ENCODE results near the gene ANKRD33. TPM values are rescaled to one million over a fixed set of nuclear protein-coding genes. Genes with fewer than 3 reads are reported as not detected.

Gene ANKRD33
- total RNA-seq, 3 donors from 2014 or later, result not detected

- Mint-ChIP-seq H3K4me1 (ENCODE audit: low read depth) (peaks cover 27% of the 10 kb centered on the region), H3K27me3 (ENCODE audit: low read depth) (peaks cover 70% of the 10 kb centered on the region), H3K4me3 (no peak overlapping the region), H3K9me3 (no peaks in the 10 kb centered on the region), H3K36me3 (ENCODE audit: insufficient read depth) (no peaks in the 10 kb centered on the region)
- no peak for ATAC-seq
- DNase-seq, result no peak
These were observed 21.1 kb upstream of the ANKRD33 start for GRCh38 chr12:51866762-51867161.

GRCh38 chr12:51867371-51867770, 20.5 kb upstream of the ANKRD33 start:
- DNase-seq, result no peak
- no peak for ATAC-seq
- H3K27me3 Mint-ChIP-seq (ENCODE audit: low read depth), result peaks cover 68% of the 10 kb centered on the region
- H3K4me1 Mint-ChIP-seq (ENCODE audit: low read depth), result peaks cover 27% of the 10 kb centered on the region
- H3K9me3 Mint-ChIP-seq, result no peaks in the 10 kb centered on the region
- H3K36me3 Mint-ChIP-seq (ENCODE audit: insufficient read depth), result no peaks in the 10 kb centered on the region
- no peak overlapping the region for H3K4me3 Mint-ChIP-seq

- H3K27me3 Mint-ChIP-seq (ENCODE audit: low read depth), result peaks cover 64% of the 10 kb centered on the region
- ATAC-seq (no peak), DNase-seq (no peak)
- H3K36me3 Mint-ChIP-seq (ENCODE audit: insufficient read depth), result no peaks in the 10 kb centered on the region
- H3K9me3 Mint-ChIP-seq, result no peaks in the 10 kb centered on the region
- no peak overlapping the region for H3K4me3 Mint-ChIP-seq
- peaks cover 27% of the 10 kb centered on the region for H3K4me1 Mint-ChIP-seq (ENCODE audit: low read depth)
These were observed 20.0 kb upstream of the ANKRD33 start for GRCh38 chr12:51867796-51868428.

- DNase-seq (no peak), ATAC-seq (peak in 1 of 2 donors; percentile 39)
- Mint-ChIP-seq H3K36me3 (ENCODE audit: insufficient read depth) (no peaks in the 10 kb centered on the region), H3K4me3 (peak overlapping the region; percentile 24), H3K9me3 (no peaks in the 10 kb centered on the region), H3K4me1 (ENCODE audit: low read depth) (peaks cover 23% of the 10 kb centered on the region), H3K27me3 (ENCODE audit: low read depth) (peaks cover 55% of the 10 kb centered on the region)
These were observed 18.9 kb upstream of the ANKRD33 start for GRCh38 chr12:51868821-51869495.

GRCh38 chr12:51869496-51869865, 18.4 kb upstream of the ANKRD33 start:
- Mint-ChIP-seq H3K36me3 (ENCODE audit: insufficient read depth) (no peaks in the 10 kb centered on the region), H3K9me3 (no peaks in the 10 kb centered on the region), H3K4me3 (no peak overlapping the region), H3K4me1 (ENCODE audit: low read depth) (peaks cover 21% of the 10 kb centered on the region), H3K27me3 (ENCODE audit: low read depth) (peaks cover 52% of the 10 kb centered on the region)
- ATAC-seq (no peak), DNase-seq (no peak)

- no peak for DNase-seq
- Mint-ChIP-seq H3K27me3 (ENCODE audit: low read depth) (peaks cover 48% of the 10 kb centered on the region), H3K4me3 (no peak overlapping the region), H3K36me3 (ENCODE audit: insufficient read depth) (no peaks in the 10 kb centered on the region), H3K9me3 (no peaks in the 10 kb centered on the region), H3K4me1 (ENCODE audit: low read depth) (peaks cover 18% of the 10 kb centered on the region)
- ATAC-seq, result no peak
These were observed 18.0 kb upstream of the ANKRD33 start for GRCh38 chr12:51869931-51870330.

GRCh38 chr12:51870504-51870903, 17.4 kb upstream of the ANKRD33 start:
- DNase-seq, result no peak
- Mint-ChIP-seq H3K4me1 (ENCODE audit: low read depth) (peaks cover 18% of the 10 kb centered on the region), H3K27me3 (ENCODE audit: low read depth) (peaks cover 42% of the 10 kb centered on the region), H3K36me3 (ENCODE audit: insufficient read depth) (no peaks in the 10 kb centered on the region), H3K4me3 (no peak overlapping the region), H3K9me3 (no peaks in the 10 kb centered on the region)
- ATAC-seq, result no peak

GRCh38 chr12:51871126-51871525, 16.8 kb upstream of the ANKRD33 start:
- no peak for DNase-seq
- Mint-ChIP-seq H3K27me3 (ENCODE audit: low read depth) (peaks cover 41% of the 10 kb centered on the region), H3K4me1 (ENCODE audit: low read depth) (peaks cover 18% of the 10 kb centered on the region), H3K9me3 (no peaks in the 10 kb centered on the region), H3K4me3 (no peak overlapping the region), H3K36me3 (ENCODE audit: insufficient read depth) (no peaks in the 10 kb centered on the region)
- ATAC-seq, result no peak

GRCh38 chr12:51871918-51872688, 15.8 kb upstream of the ANKRD33 start:
- ATAC-seq (no peak), DNase-seq (no peak)
- Mint-ChIP-seq H3K27me3 (ENCODE audit: low read depth) (peaks cover 39% of the 10 kb centered on the region), H3K36me3 (ENCODE audit: insufficient read depth) (no peaks in the 10 kb centered on the region), H3K4me1 (ENCODE audit: low read depth) (peaks cover 18% of the 10 kb centered on the region), H3K4me3 (no peak overlapping the region), H3K9me3 (no peaks in the 10 kb centered on the region)

GRCh38 chr12:51872689-51872981, 15.3 kb upstream of the ANKRD33 start:
- no peak for ATAC-seq
- H3K36me3 Mint-ChIP-seq (ENCODE audit: insufficient read depth), result no peaks in the 10 kb centered on the region
- H3K4me1 Mint-ChIP-seq (ENCODE audit: low read depth), result peaks cover 18% of the 10 kb centered on the region
- no peak for DNase-seq
- no peak overlapping the region for H3K4me3 Mint-ChIP-seq
- H3K27me3 Mint-ChIP-seq (ENCODE audit: low read depth), result peaks cover 34% of the 10 kb centered on the region
- no peaks in the 10 kb centered on the region for H3K9me3 Mint-ChIP-seq

- Mint-ChIP-seq H3K4me1 (ENCODE audit: low read depth) (peaks cover 13% of the 10 kb centered on the region), H3K4me3 (no peak overlapping the region), H3K9me3 (no peaks in the 10 kb centered on the region), H3K27me3 (ENCODE audit: low read depth) (peaks cover 29% of the 10 kb centered on the region), H3K36me3 (ENCODE audit: insufficient read depth) (no peaks in the 10 kb centered on the region)
- ATAC-seq (no peak), DNase-seq (no peak)
These were observed 14.5 kb upstream of the ANKRD33 start for GRCh38 chr12:51873251-51873994.

GRCh38 chr12:51874000-51874399, 13.9 kb upstream of the ANKRD33 start:
- H3K36me3 Mint-ChIP-seq (ENCODE audit: insufficient read depth), result no peaks in the 10 kb centered on the region
- peaks cover 23% of the 10 kb centered on the region for H3K27me3 Mint-ChIP-seq (ENCODE audit: low read depth)
- no peak overlapping the region for H3K4me3 Mint-ChIP-seq
- no peak for DNase-seq
- H3K9me3 Mint-ChIP-seq, result no peaks in the 10 kb centered on the region
- ATAC-seq, result no peak
- H3K4me1 Mint-ChIP-seq (ENCODE audit: low read depth), result peaks cover 7% of the 10 kb centered on the region

GRCh38 chr12:51874486-51874885, 13.4 kb upstream of the ANKRD33 start:
- no peaks in the 10 kb centered on the region for H3K9me3 Mint-ChIP-seq
- no peak for DNase-seq

GRCh38 chr12:51879102-51879501, 8.8 kb upstream of the ANKRD33 start:
- Mint-ChIP-seq H3K4me1 (ENCODE audit: low read depth) (no peaks in the 10 kb centered on the region), H3K36me3 (ENCODE audit: insufficient read depth) (no peaks in the 10 kb centered on the region), H3K4me3 (no peak overlapping the region), H3K27me3 (ENCODE audit: low read depth) (peaks cover 3% of the 10 kb centered on the region), H3K9me3 (no peaks in the 10 kb centered on the region)
- DNase-seq (no peak), ATAC-seq (no peak)

More at GRCh38 chr12:51874486-51874885, 13.4 kb upstream of the ANKRD33 start:
- Mint-ChIP-seq H3K27me3 (ENCODE audit: low read depth) (peaks cover 25% of the 10 kb centered on the region), H3K4me1 (ENCODE audit: low read depth) (peaks cover 7% of the 10 kb centered on the region), H3K4me3 (no peak overlapping the region), H3K36me3 (ENCODE audit: insufficient read depth) (no peaks in the 10 kb centered on the region)
- no peak for ATAC-seq

Measured in activated T-cell treated with anti-CD3 and anti-CD28 coated beads, Interleukin-2, amount 50 U/mL, for 4 hours (primary cell).